Panc1 (cell line): ENCODE measurements around the gene PRPF40B. TPM values are rescaled to one million over a fixed set of nuclear protein-coding genes. Genes with fewer than 3 reads are reported as not detected.

Experiments used
- ATAC-seq: fragments of 200-7000 bp; cut with Tn5 transposase; 2 replicates; pipeline ENCODE4 v1.9.1; 2020; ENCODE audit warnings: mild to moderate bottlenecking, moderate library complexity
- BruUV-seq: library from RNA; stranded (reverse); fragments of 400-500 nt; replicated peaks from 2 replicates; lab custom pipeline; 2021; lab: Mats Ljungman, UMichigan
- CTCF ChIA-PET: fragments of 300-600 bp; sonication (Branson Sonifier 250); formaldehyde crosslinking; loops from one replicate; lab custom pipeline; 2022; ENCODE audit warnings: antibody characterized with exemption; lab: Charles Lee
- POLR2A ChIA-PET: fragments of 300-600 bp; sonication (Branson Sonifier 250); formaldehyde crosslinking; loops from one replicate; lab custom pipeline; 2022; ENCODE audit warnings: antibody characterized with exemption; lab: Charles Lee
- DNase-seq: peaks from one replicate; pipeline ENCODE4 v3.0.0-alpha.2; 2010; ENCODE audit warnings: low read depth, low spot score
- H3K27ac ChIP-seq: 2 replicates; pipeline ENCODE4 v1.5.1; 2011; ENCODE audit warnings: mild to moderate bottlenecking, low read length, inconsistent platforms
- H3K27me3 ChIP-seq: fragments of 200-500 bp; sonication (Bioruptor generic); 2 replicates; pipeline ENCODE4 v1.6.0; 2014; ENCODE audit warnings: low read length, inconsistent platforms; ENCODE audit not compliant: control insufficient read depth, insufficient read depth
- H3K36me3 ChIP-seq: fragments of 200-500 bp; sonication (Bioruptor generic); 2 replicates; pipeline ENCODE4 v1.5.1; 2014; ENCODE audit warnings: inconsistent platforms, mild to moderate bottlenecking, low read length, moderate library complexity; ENCODE audit not compliant: control insufficient read depth, insufficient read depth
- H3K4me1 ChIP-seq: 2 replicates; pipeline ENCODE4 v1.5.1; 2011; ENCODE audit warnings: inconsistent platforms, mild to moderate bottlenecking, low read length, moderate library complexity; ENCODE audit not compliant: control insufficient read depth, insufficient read depth
- H3K4me3 ChIP-seq, 2 experiments: 2 replicates each; pipeline ENCODE4 v1.5.1; 2011 to 2012; ENCODE audit warnings: low read depth in 2 of 2, low read length in 2 of 2, mild to moderate bottlenecking in 2 of 2, inconsistent platforms in 1 of 2, moderate library complexity in 1 of 2
- H3K9me3 ChIP-seq: fragments of 200-500 bp; sonication (Bioruptor generic); 2 replicates; pipeline ENCODE4 v1.5.1; 2014; ENCODE audit warnings: low read depth, mild to moderate bottlenecking, inconsistent platforms, low read length, moderate library complexity; ENCODE audit not compliant: control insufficient read depth, insufficient read depth
- POLR2AphosphoS5 ChIP-seq: IDR thresholded peaks from 2 replicates; pipeline ENCODE4 v1.6.1; 2012; ENCODE audit warnings: mild to moderate bottlenecking, low read depth, low read length, moderate library complexity
- SIN3A ChIP-seq: IDR thresholded peaks from 2 replicates; pipeline ENCODE4 v1.6.1; 2012; ENCODE audit warnings: low read depth, mild to moderate bottlenecking, low read length, moderate library complexity, borderline replicate concordance; ENCODE audit not compliant: insufficient read depth
- TCF7L2 ChIP-seq: IDR thresholded peaks from 2 replicates; pipeline ENCODE4 v1.6.1; 2011; ENCODE audit warnings: mild to moderate bottlenecking, low read depth, low read length, inconsistent platforms
- in situ Hi-C: cut with HindIII; loops from 2 replicates; pipeline ENCODE4 v1.10.0; 2016; ENCODE audit warnings: low sequenced_read_pairs, low pct_unique_long_range_greater_than_20kb
- intact Hi-C: fragments of 100-400 bp; cut with micrococcal nuclease; formaldehyde crosslinking; loops from one replicate; pipeline ENCODE4 v1.10.0; 2022; ENCODE audit not compliant: unreplicated experiment
- total RNA-seq: library from RNA; stranded (reverse); gene quantifications from one replicate; pipeline ENCODE4 v1.2.1, GENCODE V29; 2021; ENCODE audit not compliant: unreplicated experiment
- TF ChIP-seq, protein P1 (sequence below): fragments of 450-650 bp; IDR thresholded peaks from 2 replicates; pipeline ENCODE4 v1.5.1; 2017; ENCODE audit warnings: mild to moderate bottlenecking
- TF ChIP-seq, protein P2 (sequence below), 2 experiments: IDR thresholded peaks; 2 replicates each; pipeline ENCODE4 v1.6.1; 2011 to 2012; ENCODE audit warnings: low read depth in 2 of 2, control low read depth in 1 of 2, low read length in 1 of 2, mild to moderate bottlenecking in 1 of 2, moderate library complexity in 1 of 2; ENCODE audit not compliant: insufficient read depth in 1 of 2

PRPF40B gene
- total RNA-seq, 1 experiment from 2014 or later, result 26.3 TPM

DNA sequence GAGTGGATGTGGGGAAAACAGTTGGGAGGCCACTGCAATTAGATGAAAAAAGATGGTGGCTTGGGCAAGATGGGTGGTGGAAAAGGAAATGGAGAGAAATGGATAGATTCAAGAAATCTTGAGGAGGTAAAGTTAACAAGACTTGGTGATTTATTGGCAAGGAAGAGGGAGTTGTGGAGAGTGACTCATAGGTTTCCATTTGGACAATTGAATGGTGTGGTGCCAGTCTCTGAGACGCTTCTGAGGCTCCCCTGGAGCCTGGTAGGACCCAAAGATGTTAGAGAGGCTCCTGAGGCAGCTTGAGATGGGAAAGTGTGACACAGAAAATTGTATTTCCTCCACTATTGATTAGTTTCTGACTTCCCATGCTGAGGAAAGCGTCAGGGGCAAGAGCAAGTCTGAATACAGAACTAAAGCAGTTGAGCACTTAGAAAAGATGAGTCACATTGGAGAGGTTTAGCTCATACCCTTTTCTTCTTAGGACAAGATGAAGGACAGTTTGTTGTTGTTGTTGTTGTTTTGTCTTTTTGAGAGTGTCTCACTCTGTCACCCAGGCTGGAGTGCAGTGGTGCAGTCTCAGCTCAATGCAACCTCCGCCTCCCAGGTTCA, 4.5 kb downstream of the PRPF40B start:
- in situ Hi-C loops, result no loop called here
- DNase-seq, result no peak

DNA sequence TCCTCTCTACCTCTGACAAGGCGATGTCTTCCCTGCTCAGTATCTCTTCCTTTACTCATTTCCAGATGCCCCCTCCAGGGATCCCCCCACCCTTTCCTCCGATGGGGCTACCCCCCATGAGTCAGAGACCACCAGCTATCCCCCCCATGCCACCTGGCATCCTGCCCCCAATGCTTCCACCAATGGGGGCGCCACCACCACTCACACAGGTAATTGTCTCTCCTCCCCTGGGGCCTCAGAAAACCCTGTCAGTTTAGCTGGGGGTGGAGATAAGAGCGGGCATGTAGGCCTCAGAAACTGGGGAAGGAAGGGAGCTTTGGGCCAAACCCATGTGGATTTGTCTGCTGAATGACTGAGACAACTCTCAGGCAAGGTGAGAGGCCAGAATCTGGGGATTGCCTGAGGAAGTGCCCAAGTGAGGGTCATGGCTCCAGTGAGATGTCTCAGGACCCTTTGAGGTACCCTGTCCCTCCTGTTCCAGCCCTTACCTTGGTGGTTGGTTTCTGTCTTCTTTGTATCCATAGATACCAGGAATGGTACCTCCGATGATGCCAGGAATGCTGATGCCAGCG, 8.1 kb downstream of the PRPF40B start:
- BruUV-seq, result no TSS peak
- Histone ChIP-seq H3K4me3 (no peak overlapping the region), H3K36me3 (no peaks in the 10 kb centered on the region), H3K9me3 (no peaks in the 10 kb centered on the region), H3K4me1 (no peaks in the 10 kb centered on the region), H3K27me3 (no peaks in the 10 kb centered on the region), H3K27ac (no peak overlapping the region)
- TF ChIP-seq, protein P1, sequence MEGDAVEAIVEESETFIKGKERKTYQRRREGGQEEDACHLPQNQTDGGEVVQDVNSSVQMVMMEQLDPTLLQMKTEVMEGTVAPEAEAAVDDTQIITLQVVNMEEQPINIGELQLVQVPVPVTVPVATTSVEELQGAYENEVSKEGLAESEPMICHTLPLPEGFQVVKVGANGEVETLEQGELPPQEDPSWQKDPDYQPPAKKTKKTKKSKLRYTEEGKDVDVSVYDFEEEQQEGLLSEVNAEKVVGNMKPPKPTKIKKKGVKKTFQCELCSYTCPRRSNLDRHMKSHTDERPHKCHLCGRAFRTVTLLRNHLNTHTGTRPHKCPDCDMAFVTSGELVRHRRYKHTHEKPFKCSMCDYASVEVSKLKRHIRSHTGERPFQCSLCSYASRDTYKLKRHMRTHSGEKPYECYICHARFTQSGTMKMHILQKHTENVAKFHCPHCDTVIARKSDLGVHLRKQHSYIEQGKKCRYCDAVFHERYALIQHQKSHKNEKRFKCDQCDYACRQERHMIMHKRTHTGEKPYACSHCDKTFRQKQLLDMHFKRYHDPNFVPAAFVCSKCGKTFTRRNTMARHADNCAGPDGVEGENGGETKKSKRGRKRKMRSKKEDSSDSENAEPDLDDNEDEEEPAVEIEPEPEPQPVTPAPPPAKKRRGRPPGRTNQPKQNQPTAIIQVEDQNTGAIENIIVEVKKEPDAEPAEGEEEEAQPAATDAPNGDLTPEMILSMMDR, result no peak
- TF ChIP-seq TCF7L2 (no peak), SIN3A (no peak), POLR2AphosphoS5 (no peak)
- TF ChIP-seq, protein P2, sequence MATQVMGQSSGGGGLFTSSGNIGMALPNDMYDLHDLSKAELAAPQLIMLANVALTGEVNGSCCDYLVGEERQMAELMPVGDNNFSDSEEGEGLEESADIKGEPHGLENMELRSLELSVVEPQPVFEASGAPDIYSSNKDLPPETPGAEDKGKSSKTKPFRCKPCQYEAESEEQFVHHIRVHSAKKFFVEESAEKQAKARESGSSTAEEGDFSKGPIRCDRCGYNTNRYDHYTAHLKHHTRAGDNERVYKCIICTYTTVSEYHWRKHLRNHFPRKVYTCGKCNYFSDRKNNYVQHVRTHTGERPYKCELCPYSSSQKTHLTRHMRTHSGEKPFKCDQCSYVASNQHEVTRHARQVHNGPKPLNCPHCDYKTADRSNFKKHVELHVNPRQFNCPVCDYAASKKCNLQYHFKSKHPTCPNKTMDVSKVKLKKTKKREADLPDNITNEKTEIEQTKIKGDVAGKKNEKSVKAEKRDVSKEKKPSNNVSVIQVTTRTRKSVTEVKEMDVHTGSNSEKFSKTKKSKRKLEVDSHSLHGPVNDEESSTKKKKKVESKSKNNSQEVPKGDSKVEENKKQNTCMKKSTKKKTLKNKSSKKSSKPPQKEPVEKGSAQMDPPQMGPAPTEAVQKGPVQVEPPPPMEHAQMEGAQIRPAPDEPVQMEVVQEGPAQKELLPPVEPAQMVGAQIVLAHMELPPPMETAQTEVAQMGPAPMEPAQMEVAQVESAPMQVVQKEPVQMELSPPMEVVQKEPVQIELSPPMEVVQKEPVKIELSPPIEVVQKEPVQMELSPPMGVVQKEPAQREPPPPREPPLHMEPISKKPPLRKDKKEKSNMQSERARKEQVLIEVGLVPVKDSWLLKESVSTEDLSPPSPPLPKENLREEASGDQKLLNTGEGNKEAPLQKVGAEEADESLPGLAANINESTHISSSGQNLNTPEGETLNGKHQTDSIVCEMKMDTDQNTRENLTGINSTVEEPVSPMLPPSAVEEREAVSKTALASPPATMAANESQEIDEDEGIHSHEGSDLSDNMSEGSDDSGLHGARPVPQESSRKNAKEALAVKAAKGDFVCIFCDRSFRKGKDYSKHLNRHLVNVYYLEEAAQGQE (IDR thresholded peaks at IDR 0.05; ENCODE audit: insufficient read depth in 1 of 2, low read depth in 2 of 2, low read length in 1 of 2), result no peak
- ATAC-seq (no peak), DNase-seq (no peak)
- intact Hi-C loops, result no loop called here
- ChIA-PET CTCF (no interaction called here), POLR2A (interaction anchor here (0.5 kb wide), 1 partner anchor 280 kb away, joined by 7 read pairs; no protein-coding TSS in a partner anchor)
- in situ Hi-C loops, result no loop called here

More for the DNA sequence above, 4.5 kb downstream of the PRPF40B start:
- Histone ChIP-seq H3K9me3 (no peaks in the 10 kb centered on the region), H3K4me1 (no peaks in the 10 kb centered on the region; the same call in 1 of the 2 replicates), H3K27me3 (no peaks in the 10 kb centered on the region), H3K4me3 (no peak overlapping the region), H3K36me3 (no peaks in the 10 kb centered on the region), H3K27ac (no peak overlapping the region)
- POLR2A ChIA-PET, result interaction anchor here (0.8 kb wide), 1 partner anchor 32 kb away, joined by 3 read pairs; no protein-coding TSS in a partner anchor
- no peak for ATAC-seq
- TF ChIP-seq, protein P1, result no peak
- TF ChIP-seq SIN3A (no peak), TCF7L2 (no peak), POLR2AphosphoS5 (no peak)
- TF ChIP-seq, protein P2 (IDR thresholded peaks at IDR 0.05; ENCODE audit: insufficient read depth in 1 of 2, low read depth in 2 of 2, low read length in 1 of 2), result no peak
- BruUV-seq, result no TSS peak
- intact Hi-C loops, result no loop called here
- CTCF ChIA-PET, result no interaction called here
